Liver (tissue), 9 donors: Measurements from ENCODE around the gene ZSWIM1. TPM values are rescaled to one million over a fixed set of nuclear protein-coding genes. Genes with fewer than 3 reads are reported as not detected.

Source experiments
- DNase-seq: peaks from one replicate; pipeline ENCODE4 v3.0.0-alpha.2; 2017; ENCODE audit warnings: low spot score
- H3K27ac ChIP-seq, 2 donors: one replicate each; pipeline ENCODE4 v1.7.0; 2013; ENCODE audit warnings: inconsistent platforms in 2 of 2, low read length in 2 of 2, control low read depth in 1 of 2, low read depth in 1 of 2, mild to moderate bottlenecking in 1 of 2
- H3K27me3 ChIP-seq, 4 donors: one replicate each; pipeline versions ENCODE4 v1.6.1 to v1.7.0; 2013; ENCODE audit warnings: low read length in 3 of 4, inconsistent platforms in 1 of 4, mild to moderate bottlenecking in 1 of 4, moderate library complexity in 1 of 4; ENCODE audit not compliant: control insufficient read depth in 4 of 4, insufficient read depth in 4 of 4
- H3K36me3 ChIP-seq, 4 donors: one replicate each; pipeline versions ENCODE4 v1.6.1 to v1.7.0; 2013; ENCODE audit warnings: low read length in 3 of 4, mild to moderate bottlenecking in 3 of 4, low read depth in 1 of 4, moderate library complexity in 1 of 4; ENCODE audit not compliant: control insufficient read depth in 4 of 4, insufficient read depth in 3 of 4
- H3K4me1 ChIP-seq, 4 donors: one replicate each; pipeline versions ENCODE4 v1.6.1 to v1.7.0; 2013; ENCODE audit warnings: low read length in 3 of 4, mild to moderate bottlenecking in 3 of 4, moderate library complexity in 1 of 4; ENCODE audit not compliant: control insufficient read depth in 4 of 4, insufficient read depth in 4 of 4
- H3K4me3 ChIP-seq, 3 donors: one replicate each; pipeline versions ENCODE4 v1.6.1 to v1.7.0; 2013; ENCODE audit warnings: low read length in 3 of 3, control low read depth in 1 of 3, low read depth in 1 of 3, mild to moderate bottlenecking in 1 of 3
- H3K9ac ChIP-seq, 2 donors: one replicate each; pipeline ENCODE4 v1.7.0; 2013; ENCODE audit warnings: low read length in 2 of 2, mild to moderate bottlenecking in 2 of 2, moderate library complexity in 2 of 2, control low read depth in 1 of 2, low read depth in 1 of 2
- H3K9me3 ChIP-seq, 4 donors: one replicate each; pipeline versions ENCODE4 v1.6.1 to v1.7.0; 2013; ENCODE audit warnings: low read length in 3 of 4; ENCODE audit not compliant: control insufficient read depth in 4 of 4
- CTCF ChIP-seq: fragments of 150-350 bp; IDR thresholded peaks from 2 replicates; pipeline ENCODE4 v1.5.1; 2017; ENCODE audit warnings: improper control_type of control experiment, low read depth, low read length; ENCODE audit not compliant: missing input control
- EGR1 ChIP-seq, 2 donors: IDR thresholded peaks; 2 replicates each; pipeline ENCODE4 v1.6.1; 2016 to 2018; ENCODE audit warnings: antibody characterized with exemption in 2 of 2, low read depth in 2 of 2
- FOXA1 ChIP-seq: IDR thresholded peaks from 2 replicates; pipeline ENCODE4 v1.6.1; 2016; ENCODE audit warnings: antibody characterized with exemption
- FOXA2 ChIP-seq: IDR thresholded peaks from 2 replicates; pipeline ENCODE4 v1.6.1; 2016; ENCODE audit warnings: antibody characterized with exemption
- GABPA ChIP-seq, 2 donors: IDR thresholded peaks in 1 of 2; conservative IDR thresholded peaks in 1 of 2; 2 replicates each; pipeline ENCODE4 v1.6.1; 2016; ENCODE audit warnings: antibody characterized with exemption in 2 of 2, mild to moderate bottlenecking in 1 of 2, moderate library complexity in 1 of 2
- HNF4A ChIP-seq, 2 donors: conservative IDR thresholded peaks; 2 replicates each; pipeline ENCODE4 v1.6.1; 2016; ENCODE audit warnings: antibody characterized with exemption in 2 of 2, mild to moderate bottlenecking in 2 of 2
- JUND ChIP-seq, 2 donors: IDR thresholded peaks; 2 replicates each; pipeline ENCODE4 v1.6.1; 2016; ENCODE audit warnings: antibody characterized with exemption in 2 of 2
- NR2F2 ChIP-seq: IDR thresholded peaks from 2 replicates; pipeline ENCODE4 v1.6.1; 2016; ENCODE audit warnings: antibody characterized with exemption
- RAD21 ChIP-seq, 2 donors: IDR thresholded peaks; 2 replicates each; pipeline ENCODE4 v1.6.1; 2016; ENCODE audit warnings: antibody characterized with exemption in 2 of 2, mild to moderate bottlenecking in 2 of 2
- RXRA ChIP-seq, 2 donors: IDR thresholded peaks; 2 replicates each; pipeline ENCODE4 v1.6.1; 2017 to 2018; ENCODE audit warnings: antibody characterized with exemption in 2 of 2, mild to moderate bottlenecking in 1 of 2
- SP1 ChIP-seq: IDR thresholded peaks from 2 replicates; pipeline ENCODE4 v1.6.1; 2018; ENCODE audit warnings: antibody characterized with exemption, mild to moderate bottlenecking
- TAF1 ChIP-seq: conservative IDR thresholded peaks from 2 replicates; pipeline ENCODE4 v1.6.1; 2016; ENCODE audit warnings: antibody characterized with exemption, mild to moderate bottlenecking
- YY1 ChIP-seq: IDR thresholded peaks from 2 replicates; pipeline ENCODE4 v1.6.1; 2016; ENCODE audit warnings: antibody characterized with exemption, mild to moderate bottlenecking
- WGBS: extraction: QIAGEN DNeasy Blood & Tissue Kit; methylation state at CpG from one replicate; pipeline ENCODE4 v1.1.7; 2013; 5-methylcytosine and 5-hydroxymethylcytosine counted together
- polyA plus RNA-seq, 2 donors: library from polyadenylated mRNA; stranded (reverse) in 1 of 2; unstranded in 1 of 2; fragments of 200-250 nt in 1 of 2; fragments of >200 nt in 1 of 2; fragmentation: Nextera tagmentation in 1 of 2; extraction: Ambion mirVana in 1 of 2; gene quantifications; one replicate each; pipeline versions ENCODE4 v1.2.1 to v1.2.3, GENCODE V29; 2013 to 2015
- total RNA-seq, 2 donors: library from RNA; depleted of rRNA; stranded (reverse); fragments of >200 nt; gene quantifications; one replicate each; pipeline ENCODE4 v1.2.3, GENCODE V29; 2014
- TF ChIP-seq, protein P1 (sequence below): IDR thresholded peaks from 2 replicates; pipeline ENCODE4 v1.6.1; 2016; ENCODE audit warnings: antibody characterized with exemption
- TF ChIP-seq, protein P2 (sequence below): IDR thresholded peaks from 2 replicates; pipeline ENCODE4 v1.6.1; 2016; ENCODE audit warnings: antibody characterized with exemption, mild to moderate bottlenecking
- TF ChIP-seq, protein P3 (sequence below): IDR thresholded peaks from 2 replicates; pipeline ENCODE4 v1.6.1; 2016; ENCODE audit warnings: antibody characterized with exemption
- donor health status: healthy.
- donor health status: healthy.
- donor health status: healthy.
- donor health status: healthy.
- donor health status: healthy.

ZSWIM1 gene
- total and polyA plus RNA-seq, 4 donors = 2.1 to 5.0 (median 2.3) TPM

- Histone ChIP-seq H3K27me3 (no peaks in the 10 kb centered on the region), H3K36me3 (peaks cover 4 to 53% (median 32%) of the 10 kb centered on the region in 4 donors), H3K27ac (no peak overlapping the region), H3K4me3 (no peak overlapping the region), H3K9me3 (no peaks in the 10 kb centered on the region), H3K9ac (no peak overlapping the region), H3K4me1 (no peaks in the 10 kb centered on the region)
- 71% methylated on average over 5 of the region's 5 CpGs for WGBS
- TF ChIP-seq YY1 (no peak), NR2F2 (peak; percentile 77)
- no peak for DNase-seq
Measured at GRCh38 chr20:45842169-45842812, 38.7 kb upstream of the ZSWIM1 start.

- 93% methylated on average over 14 of the region's 14 CpGs for WGBS
- no peak for DNase-seq
Measured at GRCh38 chr20:45843506-45843905, 37.5 kb upstream of the ZSWIM1 start.

DNA sequence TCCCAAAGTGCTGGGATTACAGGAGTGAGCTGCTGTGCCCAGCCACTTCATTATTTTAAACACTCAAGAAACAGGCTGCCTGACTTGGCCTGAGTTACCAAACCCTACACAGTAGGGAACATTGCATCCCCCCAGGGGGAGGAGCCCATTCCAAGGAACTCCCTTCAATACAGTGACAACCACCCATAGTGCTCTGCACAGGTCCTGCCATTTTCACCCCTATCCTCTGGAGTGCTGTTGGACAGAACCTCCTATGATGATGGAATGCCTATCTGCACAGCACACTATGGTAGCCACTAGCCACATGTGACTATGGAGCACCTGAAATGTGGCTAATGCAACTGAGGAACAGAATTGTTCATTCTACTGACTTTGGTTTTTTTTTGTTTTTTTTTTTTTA, 35.6 kb upstream of the ZSWIM1 start:
- no peaks in the 10 kb centered on the region for H3K9me3 ChIP-seq
- H3K27me3 ChIP-seq = no peaks in the 10 kb centered on the region
- H3K9ac ChIP-seq = no peak overlapping the region
- H3K27ac ChIP-seq = no peak overlapping the region
- H3K4me3 ChIP-seq = no peak overlapping the region
- TF ChIP-seq TAF1 = no peak
- no peak for TF ChIP-seq NR2F2
- TF ChIP-seq, protein P1, sequence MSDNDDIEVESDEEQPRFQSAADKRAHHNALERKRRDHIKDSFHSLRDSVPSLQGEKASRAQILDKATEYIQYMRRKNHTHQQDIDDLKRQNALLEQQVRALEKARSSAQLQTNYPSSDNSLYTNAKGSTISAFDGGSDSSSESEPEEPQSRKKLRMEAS = no peak
- TF ChIP-seq GABPA (IDR thresholded peaks at IDR 0.05 in 1 of 2, conservative IDR thresholded peaks at IDR 0.05 in 1 of 2) = no peak
- TF ChIP-seq RXRA (IDR thresholded peaks at IDR 0.05) = no peak
- no peak for TF ChIP-seq EGR1 (IDR thresholded peaks at IDR 0.05; ENCODE audit: low read depth in 2 of 2)
- TF ChIP-seq SP1 = no peak
- TF ChIP-seq, protein P2, sequence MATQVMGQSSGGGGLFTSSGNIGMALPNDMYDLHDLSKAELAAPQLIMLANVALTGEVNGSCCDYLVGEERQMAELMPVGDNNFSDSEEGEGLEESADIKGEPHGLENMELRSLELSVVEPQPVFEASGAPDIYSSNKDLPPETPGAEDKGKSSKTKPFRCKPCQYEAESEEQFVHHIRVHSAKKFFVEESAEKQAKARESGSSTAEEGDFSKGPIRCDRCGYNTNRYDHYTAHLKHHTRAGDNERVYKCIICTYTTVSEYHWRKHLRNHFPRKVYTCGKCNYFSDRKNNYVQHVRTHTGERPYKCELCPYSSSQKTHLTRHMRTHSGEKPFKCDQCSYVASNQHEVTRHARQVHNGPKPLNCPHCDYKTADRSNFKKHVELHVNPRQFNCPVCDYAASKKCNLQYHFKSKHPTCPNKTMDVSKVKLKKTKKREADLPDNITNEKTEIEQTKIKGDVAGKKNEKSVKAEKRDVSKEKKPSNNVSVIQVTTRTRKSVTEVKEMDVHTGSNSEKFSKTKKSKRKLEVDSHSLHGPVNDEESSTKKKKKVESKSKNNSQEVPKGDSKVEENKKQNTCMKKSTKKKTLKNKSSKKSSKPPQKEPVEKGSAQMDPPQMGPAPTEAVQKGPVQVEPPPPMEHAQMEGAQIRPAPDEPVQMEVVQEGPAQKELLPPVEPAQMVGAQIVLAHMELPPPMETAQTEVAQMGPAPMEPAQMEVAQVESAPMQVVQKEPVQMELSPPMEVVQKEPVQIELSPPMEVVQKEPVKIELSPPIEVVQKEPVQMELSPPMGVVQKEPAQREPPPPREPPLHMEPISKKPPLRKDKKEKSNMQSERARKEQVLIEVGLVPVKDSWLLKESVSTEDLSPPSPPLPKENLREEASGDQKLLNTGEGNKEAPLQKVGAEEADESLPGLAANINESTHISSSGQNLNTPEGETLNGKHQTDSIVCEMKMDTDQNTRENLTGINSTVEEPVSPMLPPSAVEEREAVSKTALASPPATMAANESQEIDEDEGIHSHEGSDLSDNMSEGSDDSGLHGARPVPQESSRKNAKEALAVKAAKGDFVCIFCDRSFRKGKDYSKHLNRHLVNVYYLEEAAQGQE = no peak
- no peak for TF ChIP-seq FOXA1
- no peak for TF ChIP-seq CTCF
- TF ChIP-seq, protein P3, sequence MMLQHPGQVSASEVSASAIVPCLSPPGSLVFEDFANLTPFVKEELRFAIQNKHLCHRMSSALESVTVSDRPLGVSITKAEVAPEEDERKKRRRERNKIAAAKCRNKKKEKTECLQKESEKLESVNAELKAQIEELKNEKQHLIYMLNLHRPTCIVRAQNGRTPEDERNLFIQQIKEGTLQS = no peak
- no peak for TF ChIP-seq JUND (IDR thresholded peaks at IDR 0.05)
- no peak for DNase-seq
- no peaks in the 10 kb centered on the region for H3K4me1 ChIP-seq
- peaks cover 6 to 61% (median 36%) of the 10 kb centered on the region in 4 donors for H3K36me3 ChIP-seq

More at GRCh38 chr20:45843506-45843905, 37.5 kb upstream of the ZSWIM1 start:
- TF ChIP-seq TAF1 (no peak), RAD21 (IDR thresholded peaks at IDR 0.05) (no peak), FOXA2 (no peak), YY1 (no peak), HNF4A (conservative IDR thresholded peaks at IDR 0.05) (no peak)
- TF ChIP-seq, protein P1 = no peak
- H3K9me3 ChIP-seq = no peaks in the 10 kb centered on the region
- H3K4me1 ChIP-seq = no peaks in the 10 kb centered on the region
- no peak overlapping the region for H3K27ac ChIP-seq
- H3K4me3 ChIP-seq = no peak overlapping the region
- no peaks in the 10 kb centered on the region for H3K27me3 ChIP-seq
- H3K36me3 ChIP-seq = peaks cover 6 to 60% (median 35%) of the 10 kb centered on the region in 4 donors
- no peak overlapping the region for H3K9ac ChIP-seq
